D341Med (cell line): ENCODE results near the gene HK2.

Experiments used
- DNase-seq: peaks from one replicate; pipeline ENCODE4 v3.0.0; 2012; ENCODE audit warnings: low spot score

The HK2 gene

DNA sequence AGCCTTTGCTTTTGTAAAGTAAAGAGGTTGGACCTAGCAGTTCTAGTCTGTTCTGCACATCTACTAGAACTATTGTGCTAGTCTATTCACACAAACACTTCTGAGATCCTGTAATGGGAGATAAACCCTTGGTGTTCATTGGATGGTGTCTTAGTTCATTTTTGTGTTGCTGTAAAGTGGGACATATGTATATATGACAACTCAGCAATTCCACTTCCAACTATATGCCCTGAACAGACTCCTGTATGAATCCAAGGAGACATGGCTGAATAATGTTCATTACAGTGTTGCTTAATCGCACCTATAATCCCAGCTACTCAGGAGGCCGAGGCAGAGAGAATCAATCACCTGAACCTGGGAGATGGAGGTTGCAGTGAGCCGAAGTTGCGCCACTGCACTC, 23.3 kb downstream of the HK2 start:
- DNase-seq: no peak

DNA sequence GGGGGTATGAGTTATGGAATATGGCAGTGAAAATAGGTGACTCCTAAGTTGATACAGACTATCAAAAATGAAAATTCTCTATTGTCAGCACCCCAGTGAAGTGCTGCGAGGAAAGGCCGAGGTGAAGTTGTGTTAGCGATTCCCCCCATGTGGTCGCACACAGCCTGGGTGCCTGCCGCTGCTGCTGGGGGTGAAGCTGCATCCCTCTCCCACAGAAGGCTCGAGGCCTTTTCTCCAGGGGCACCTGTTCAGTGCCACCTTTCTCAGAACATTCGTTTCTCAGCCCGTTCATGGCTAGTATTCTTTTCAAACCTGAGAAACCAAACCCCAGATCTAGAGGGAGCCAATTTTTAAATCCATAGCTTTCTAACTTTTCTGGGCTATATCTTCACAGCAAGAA, 23.8 kb downstream of the HK2 start:
- no peak for DNase-seq

DNA sequence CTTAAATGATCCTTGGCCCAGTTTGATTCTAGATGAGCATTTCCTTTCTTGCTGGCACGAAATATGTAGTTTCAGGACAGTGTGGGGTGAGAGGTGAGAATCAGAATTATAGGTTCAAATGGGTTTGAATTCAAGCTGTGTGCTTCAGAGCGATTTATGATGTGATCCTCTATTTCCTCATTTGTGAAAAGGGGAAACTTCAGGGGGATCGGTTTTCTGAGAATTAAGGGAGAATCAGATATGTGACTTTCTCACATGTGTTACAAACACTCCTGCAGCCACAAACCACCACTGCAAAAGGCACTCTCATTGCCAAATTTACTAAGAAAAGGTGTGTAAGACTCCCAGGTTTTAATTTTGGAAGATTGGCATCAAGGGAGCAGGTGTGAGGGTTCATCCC, 24.4 kb downstream of the HK2 start:
- no peak for DNase-seq

DNA sequence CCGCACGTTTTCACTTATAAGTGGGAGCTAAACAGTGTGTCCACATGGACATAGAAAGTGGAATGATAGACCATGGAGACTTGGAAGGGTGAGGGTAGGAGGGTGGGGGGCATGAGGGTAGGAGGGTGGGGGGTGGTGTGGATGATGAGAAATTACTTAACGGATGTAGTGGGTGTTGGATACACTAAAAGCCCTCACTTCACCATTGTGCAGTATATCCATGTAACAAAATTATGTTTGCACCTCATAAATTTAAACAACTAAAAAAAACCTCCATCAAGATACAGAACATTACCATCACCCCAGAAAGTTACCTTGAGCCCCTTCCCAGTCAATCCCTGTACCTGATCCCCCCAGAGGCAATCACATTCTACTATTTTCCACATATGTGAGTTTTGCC, 26.2 kb downstream of the HK2 start:
- no peak for DNase-seq

DNA sequence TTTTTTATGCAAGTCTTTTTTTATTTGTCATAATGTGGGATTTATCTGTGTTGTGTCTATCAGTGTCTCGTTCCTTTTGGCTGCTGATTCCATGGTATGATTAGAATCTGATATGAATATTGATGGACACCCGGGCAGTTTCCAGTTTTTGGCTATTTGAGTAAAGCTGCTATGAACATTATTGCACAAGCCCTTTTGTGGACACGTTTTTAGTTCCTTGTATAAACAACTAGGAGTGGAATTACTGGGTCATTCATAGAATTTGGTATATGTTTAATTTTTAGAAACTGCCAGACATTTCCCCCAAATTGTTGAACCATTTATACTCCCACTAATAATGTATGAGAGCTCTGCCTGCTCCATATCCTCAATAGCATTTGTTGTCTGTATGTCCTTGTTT, 26.6 kb downstream of the HK2 start:
- DNase-seq: no peak

DNA sequence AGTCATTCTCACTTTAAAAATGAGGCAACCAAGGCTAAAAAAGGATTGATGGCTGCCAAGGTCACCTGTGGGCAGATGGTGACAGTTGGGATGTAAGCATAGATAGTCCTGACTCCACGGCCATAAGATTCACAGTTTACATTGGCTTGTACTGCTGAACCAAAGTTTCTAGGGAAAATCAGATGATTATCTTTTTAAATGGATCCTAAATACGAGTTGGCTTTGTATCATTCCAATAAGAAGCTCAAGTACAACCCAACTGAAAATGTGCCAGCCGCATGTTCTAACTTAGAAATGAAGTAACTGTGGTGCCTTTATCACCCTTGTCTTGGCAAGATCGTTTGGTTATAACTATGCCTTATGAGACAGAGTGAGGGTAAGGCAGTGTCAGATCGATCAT, 27.6 kb downstream of the HK2 start:
- no peak for DNase-seq

DNA sequence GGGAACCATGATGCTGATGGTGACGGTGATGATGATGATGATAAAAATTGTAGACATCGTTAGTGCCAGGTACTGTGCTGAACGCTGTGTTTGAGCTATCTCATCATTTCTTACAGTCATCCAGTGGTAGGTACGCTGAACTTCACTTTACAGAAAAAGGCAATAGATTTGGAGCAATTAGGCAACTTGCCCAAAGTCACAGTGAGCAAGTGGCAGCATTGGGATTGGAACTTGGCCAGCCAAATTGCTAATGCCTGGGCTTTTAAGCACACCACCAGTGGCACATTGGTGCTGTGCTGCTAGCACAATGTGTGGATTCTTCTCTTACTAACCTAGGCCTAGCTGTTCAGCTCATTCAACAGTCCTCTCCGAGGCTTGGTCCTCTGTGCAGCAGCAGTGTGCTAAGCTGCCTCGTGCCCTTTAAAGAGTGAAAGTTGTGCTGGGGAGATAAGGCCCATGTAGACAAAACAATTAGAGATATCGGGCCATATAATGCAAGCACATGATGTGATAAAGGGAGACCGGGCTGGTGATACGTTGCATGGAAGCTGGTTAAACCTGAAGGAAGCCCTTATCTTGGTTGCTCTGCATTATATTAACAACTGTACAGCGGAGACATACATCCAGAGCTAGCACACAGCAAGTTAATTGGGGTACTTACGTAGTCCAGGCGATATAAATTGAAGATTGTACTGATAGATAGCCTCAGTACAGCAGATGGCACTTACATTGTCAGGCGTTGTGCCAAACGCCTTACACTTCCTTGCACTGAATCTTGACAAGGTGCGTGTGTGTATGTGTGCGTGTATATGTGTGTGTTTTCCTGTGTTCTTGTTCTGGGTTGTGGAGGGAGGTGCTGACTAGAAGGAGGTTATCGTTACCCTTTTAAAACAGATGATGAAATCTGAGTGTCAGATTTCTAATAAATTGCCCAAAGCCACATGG, 28.4 kb downstream of the HK2 start:
- DNase-seq: no peak

DNA sequence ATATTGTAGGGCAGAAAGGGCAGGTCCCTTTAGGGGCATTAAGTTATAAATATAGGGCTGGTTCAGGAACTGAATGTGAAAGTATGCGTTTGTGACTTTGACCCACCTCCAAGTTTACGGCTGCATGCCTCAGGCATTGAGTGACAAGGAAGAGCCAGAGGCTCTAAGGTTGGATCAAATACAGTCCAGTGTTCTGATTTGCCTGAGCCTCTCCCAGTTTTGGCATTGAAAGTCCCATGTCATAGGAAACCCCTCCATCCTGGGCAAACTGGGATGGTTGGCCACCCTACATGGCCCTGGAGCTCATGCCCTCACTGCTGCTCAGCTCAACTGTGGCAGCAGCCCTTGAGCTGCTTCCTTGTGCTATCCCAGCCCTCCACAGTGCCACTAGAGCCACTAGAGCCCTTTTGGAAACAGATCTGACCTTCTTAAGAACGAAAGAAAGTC, 29.9 kb downstream of the HK2 start:
- DNase-seq: no peak

DNA sequence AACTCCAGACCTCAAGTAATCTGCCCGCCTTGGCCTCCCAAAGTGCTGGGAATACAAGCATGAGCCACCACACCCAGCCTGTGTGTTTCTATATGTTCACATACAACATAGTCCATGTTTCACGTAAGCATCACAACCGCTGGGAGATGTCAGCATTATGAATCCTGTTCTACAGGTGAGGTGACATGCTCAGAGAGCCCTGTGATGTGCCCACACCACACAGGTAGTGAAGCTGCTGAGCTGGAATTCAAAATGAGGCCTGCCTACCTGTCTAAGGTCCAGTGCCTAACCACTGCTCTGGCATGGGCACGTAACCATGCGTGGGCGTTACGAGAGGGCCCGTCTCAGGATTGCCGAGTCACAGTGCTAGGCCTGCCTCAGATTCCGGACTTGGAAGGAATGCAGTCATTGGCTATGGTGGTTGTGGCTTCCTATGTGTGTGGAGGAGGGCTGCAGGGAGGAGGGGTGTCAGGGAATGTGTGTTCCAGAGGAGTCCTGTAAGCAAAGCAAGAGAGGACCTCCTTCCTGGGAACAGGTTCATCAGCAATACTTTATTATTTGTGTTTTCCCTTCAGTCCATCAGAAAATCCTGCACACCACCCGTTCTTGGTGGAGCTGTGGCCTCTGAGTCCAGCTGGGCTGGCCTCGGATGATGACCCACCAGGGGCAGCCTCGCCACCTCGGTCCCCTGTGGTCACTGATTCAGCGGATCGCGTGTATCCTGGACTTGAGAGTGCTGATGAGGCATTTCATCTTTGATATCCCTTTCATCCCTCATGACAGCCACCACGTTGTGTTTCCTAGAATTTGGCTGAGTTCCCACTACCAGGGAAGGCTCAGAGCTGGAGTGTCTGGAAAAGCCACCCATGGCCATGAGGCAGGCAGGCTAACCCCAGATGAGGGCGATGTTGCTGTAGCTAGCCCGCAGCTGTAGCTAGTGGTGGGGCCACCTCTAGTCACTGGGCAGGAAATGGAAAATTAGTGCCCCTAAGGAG, 31.1 kb downstream of the HK2 start:
- DNase-seq: no peak

DNA sequence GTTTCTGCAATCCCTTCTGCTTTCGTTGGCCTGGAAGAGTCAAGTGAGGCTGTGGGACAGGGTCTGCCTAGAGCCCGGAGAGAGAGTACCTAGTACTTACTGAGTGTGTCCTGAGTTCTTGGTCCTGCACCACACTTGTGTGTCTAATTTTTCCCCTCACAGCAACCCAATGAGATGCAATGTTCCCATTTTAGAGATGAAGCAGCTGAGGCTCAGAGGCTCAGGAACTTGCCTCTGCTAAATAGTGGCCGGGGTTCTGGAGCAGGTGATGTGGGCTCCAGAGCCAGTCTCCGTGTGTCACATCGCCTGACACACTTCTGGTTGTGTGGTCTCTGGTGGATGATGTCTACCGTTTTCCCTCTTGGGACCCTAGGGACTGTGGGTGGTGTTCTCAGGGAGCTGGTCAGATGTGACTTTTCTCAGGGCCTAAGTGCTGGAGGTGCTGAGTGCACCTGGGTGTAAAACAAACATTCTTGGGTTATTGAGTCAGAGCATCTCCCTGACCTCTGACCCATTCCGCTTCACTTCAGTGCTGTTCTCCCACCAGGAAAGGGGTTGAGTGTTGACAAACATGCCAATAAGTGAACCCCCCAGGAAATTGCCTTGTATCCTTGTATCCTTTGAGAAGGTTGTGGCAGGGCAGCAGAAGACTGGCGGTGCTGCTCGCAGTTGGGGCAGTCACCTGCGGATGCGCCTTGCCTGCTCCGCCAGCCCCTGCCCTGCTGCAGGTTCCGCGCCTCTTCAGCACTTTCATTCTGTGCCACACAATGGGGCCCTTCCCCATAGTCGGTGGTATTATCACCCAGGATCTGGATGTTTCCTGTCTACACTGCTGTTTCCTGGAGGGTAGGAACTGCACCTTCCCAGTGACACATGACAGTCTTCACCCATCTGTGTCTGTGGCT, 32.1 kb downstream of the HK2 start:
- no peak for DNase-seq

DNA sequence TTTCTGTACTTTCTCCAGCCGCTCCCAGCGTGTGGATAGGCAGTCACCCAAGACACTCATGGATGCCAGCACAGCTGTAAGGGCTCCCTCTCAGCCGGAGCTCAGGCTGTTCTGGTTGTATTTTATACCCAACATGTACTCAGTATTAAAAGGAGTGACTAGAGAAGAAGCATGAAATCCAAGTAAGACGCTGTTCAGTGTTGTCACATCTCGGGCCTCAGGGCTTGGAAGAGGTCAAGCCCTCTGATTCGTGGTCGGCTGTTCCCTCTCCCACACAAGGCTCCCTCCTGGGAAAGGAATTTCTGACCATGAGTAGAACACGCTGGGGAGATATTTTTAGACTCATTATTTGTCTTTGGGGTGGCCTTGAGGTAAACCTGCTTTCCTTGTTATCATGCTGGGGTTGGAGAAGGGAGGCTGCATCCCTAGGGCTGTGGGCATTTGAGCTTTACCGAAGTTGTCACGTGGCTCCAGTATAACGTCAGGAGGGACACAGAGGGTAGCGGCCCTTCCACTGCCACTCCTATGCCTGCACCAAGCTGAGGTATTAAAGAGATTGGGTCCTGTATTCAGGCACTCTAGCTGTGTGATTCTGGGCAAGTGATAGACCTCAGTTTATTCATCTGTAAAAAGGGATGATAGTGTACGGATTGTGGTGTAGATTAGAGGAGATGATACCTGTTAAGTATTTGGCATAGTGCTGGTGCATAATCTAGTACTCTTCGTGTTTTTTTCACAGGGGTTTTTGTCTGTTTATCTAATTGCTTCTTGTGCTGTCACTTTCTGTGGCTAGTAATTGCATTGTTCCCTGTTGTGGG, 34.1 kb downstream of the HK2 start:
- DNase-seq: no peak

DNA sequence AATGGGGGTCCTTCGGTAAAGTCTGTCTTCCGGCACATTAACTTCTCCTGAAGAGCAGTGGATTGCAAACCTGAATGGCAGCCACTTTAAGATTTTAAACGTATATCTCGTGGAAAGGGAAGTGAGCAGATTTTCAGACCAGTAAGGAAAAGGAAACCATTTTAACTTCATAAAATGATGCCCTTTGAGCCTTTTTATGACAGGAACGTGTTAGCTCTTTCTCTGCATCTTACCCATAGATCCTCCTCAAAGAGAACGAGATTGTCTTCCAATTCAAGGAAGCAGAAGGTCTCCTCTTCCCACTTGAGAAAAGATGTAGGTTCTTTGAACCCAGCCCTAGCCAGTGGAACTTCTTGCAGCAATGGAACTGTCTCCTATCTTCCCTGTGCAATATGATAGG, 35.6 kb downstream of the HK2 start:
- no peak for DNase-seq

DNA sequence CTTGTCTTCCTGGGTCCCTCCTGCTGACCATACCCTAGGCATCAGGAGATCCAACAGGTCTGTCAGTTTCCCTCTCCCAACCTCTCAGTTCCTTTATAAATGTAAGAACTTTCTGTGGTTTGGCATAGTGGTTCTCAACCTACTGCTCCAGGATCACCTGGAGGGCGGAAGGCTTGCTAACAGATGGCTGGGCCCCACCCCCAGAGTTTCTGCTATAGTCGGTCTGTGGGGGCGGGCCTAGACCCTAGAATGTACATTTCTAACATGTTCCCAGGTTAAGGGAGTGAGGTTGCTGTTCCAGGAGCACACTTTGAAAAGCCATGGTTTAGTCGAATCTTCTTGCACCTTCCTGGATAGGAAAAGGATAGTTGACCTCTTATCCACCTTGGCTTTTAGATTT, 37.0 kb downstream of the HK2 start:
- no peak for DNase-seq

DNA sequence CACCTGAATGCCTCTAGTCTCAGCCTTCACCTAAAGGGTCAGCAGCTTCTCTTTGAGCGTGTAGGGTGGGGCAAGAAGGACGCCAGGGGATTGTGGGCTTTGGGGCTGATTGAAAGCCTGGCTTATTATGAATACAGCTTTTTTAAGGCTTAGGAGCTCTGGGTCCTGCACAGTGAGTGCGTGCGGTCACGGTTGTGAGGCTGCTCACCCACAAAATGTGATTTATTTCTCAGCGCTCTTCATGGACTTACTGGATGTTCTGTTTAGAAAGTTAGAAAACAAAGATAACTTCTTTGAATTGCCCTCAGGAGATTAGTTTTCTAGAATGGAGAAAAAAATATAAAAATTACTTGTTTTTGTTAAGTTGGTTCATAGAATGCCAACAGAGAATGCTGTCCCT, 37.5 kb downstream of the HK2 start:
- no peak for DNase-seq

DNA sequence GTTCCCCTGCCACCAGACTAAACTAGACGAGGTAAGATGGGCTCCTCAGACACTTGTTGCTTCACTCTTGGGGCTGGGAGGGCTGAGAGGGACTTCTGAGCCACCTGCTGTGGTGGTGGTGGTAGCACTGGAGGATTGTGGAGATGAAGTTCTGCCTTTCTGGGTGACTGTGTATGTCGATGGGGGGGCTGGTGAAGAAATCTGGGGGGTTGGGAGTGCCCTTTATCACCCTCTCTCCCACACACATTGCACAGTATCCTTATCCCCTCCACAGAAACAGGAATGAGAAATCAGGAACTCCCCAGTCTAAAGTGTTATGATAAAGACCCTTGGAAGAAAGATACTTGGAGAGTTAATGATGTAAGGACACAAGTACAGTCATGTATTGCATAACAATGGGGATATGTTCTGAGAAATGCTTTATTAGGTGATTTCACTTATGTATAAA, 38.5 kb downstream of the HK2 start:
- no peak for DNase-seq

DNA sequence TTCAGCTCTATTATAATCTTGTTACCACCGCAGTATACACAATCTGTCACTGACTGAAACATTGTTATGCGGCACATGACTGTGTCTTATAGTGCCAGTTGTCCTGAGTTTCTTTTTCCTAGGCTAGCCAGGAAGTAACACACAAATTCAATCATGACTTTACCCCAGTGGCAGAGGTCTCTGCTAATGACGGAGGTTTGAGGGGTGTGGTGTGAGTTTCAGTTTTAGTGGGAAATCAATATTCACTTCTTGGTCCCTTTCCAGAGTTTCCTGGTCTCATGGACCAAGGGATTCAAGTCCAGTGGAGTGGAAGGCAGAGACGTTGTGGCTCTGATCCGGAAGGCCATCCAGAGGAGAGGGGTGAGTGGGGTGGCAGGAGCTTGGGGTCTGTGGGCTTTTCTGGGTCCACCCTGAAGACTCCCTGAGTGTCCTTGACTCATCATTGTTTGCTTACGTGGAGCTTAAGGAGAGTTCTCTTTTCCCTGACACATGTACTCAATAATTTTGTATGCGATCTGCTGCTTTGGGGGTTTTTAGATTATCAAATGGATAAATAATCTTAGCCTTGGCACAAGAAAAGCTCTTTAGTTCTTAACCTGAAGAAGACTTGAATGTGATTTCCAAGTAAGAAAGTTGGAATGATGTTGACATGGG, 39.2 kb downstream of the HK2 start:
- no peak for DNase-seq

DNA sequence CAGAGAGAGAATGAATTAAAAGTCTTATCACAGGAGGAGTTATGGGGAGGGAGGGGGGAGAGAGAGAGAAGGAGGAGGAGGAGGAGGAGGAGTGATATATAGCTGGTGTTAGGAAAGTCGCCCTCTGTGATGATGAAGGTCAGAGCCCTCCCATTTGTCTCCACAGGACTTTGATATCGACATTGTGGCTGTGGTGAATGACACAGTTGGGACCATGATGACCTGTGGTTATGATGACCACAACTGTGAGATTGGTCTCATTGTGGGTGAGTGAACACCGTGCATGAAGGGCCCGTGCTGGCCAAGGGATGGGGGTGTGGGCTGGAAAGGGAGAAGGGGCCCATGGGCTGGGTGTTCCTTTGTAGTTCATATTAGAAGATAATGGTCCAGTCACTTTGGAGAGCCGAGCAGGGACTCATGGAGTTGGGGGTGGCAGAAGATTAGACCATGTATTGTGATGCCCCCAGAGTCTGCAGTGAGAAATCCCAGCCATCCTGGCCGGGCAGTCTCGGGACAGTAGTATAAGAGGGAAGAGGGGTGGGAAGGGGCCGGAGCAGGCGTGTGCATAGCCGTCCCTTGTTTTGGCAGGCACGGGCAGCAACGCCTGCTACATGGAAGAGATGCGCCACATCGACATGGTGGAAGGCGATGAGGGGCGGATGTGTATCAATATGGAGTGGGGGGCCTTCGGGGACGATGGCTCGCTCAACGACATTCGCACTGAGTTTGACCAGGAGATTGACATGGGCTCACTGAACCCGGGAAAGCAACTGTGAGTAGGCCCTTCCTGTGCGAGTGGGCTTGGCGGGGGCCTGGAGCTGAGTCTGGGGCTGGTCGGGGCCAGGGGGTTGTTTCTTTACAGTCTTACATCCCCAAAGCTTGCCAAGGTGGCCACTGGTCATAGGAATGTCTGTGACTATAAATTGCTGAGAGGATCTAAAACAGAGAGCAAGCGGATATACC, 40.0 kb downstream of the HK2 start:
- no peak for DNase-seq

DNA sequence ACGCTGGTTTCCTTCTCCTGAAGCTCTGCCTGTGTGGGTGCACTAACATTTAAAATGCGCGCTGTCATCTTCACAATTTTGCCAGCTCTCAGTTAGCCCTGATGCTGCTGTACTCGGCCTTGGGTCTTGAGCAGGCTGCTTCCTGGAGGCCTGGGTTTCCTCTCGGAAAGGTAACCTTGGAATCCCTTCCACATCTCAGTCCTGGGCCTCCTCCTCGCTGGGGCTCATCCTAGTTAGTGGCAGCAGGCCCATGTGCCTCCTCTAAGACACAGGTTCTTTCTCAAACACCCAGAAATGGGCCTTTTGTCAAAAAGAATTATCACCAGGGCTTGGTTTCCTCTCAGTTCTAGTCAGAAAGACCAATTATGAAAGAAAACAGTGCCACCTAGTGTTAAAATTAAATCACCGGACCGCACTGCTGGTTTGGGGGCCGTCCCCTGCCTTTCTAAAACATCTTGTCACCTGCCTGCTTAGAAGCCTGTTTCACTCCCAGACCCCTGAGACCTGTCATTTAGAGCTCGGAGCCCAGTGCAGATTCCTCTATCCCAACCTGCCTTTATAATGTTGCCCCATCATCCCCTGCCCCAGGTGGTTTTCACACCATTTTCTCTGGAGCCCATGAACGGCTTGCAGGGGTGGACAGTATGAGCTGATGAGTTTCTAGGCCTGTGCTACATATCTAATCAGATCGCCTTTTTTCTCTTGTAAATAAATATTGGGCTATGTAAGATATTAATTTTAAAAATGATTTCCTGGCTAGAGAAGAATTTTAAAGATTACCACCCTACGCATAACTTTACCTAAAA, 42.4 kb downstream of the HK2 start:
- peak; percentile 71 for DNase-seq
